Measurements from ENCODE around the gene SLC27A2. TPM values are rescaled to one million over a fixed set of nuclear protein-coding genes. Genes with fewer than 3 reads are reported as not detected.
"Not testable (repeated sequence)": the region's sequence is repeated elsewhere in the genome, so short reads cannot be mapped to it uniquely, and the experiment has no call there.

The SLC27A2 gene
- 10 to 100 TPM in 1 of 4 donors, 1 to 10 TPM in 2, under 1 TPM in 1; 0.72 to 10.2 (median 5.9) TPM for total RNA-seq

DNA sequence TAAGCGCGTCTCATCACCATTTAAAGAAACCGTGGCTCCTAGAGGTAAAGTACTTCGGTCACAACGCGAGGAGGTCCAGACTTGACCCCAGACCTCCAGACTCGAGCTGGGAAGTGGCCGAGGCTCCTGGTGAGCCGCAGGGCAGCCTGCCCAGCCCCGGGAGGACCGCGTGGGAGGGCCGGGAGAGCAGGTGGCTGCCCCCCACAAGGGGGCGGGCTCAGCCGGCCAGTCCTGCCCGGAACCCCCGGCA is at the start of gene SLC27A2:
Gene SLC27A2 (plus strand): TSS at position 228 of the 250 bp plus-strand sequence. CDS start 232 bp downstream, outside the sequence.
- H3K4me1 ChIP-seq: peaks cover 14% of the 10 kb centered on the region
- WGBS: 9% methylated on average over 6 of the region's 17 CpGs
- no peak within 1 kb of the TSS for H3K27ac ChIP-seq
- no peaks in the 10 kb centered on the region for H3K36me3 ChIP-seq
- no peaks in the 10 kb centered on the region for H3K9me3 ChIP-seq
- peak within 1 kb of the TSS; percentile 66 for H3K4me3 ChIP-seq
- peaks cover 35% of the 10 kb centered on the region for H3K27me3 ChIP-seq
- TF ChIP-seq POLR2A (IDR thresholded peaks at IDR 0.05): no peak
- TF ChIP-seq, protein P1, sequence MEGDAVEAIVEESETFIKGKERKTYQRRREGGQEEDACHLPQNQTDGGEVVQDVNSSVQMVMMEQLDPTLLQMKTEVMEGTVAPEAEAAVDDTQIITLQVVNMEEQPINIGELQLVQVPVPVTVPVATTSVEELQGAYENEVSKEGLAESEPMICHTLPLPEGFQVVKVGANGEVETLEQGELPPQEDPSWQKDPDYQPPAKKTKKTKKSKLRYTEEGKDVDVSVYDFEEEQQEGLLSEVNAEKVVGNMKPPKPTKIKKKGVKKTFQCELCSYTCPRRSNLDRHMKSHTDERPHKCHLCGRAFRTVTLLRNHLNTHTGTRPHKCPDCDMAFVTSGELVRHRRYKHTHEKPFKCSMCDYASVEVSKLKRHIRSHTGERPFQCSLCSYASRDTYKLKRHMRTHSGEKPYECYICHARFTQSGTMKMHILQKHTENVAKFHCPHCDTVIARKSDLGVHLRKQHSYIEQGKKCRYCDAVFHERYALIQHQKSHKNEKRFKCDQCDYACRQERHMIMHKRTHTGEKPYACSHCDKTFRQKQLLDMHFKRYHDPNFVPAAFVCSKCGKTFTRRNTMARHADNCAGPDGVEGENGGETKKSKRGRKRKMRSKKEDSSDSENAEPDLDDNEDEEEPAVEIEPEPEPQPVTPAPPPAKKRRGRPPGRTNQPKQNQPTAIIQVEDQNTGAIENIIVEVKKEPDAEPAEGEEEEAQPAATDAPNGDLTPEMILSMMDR (IDR thresholded peaks at IDR 0.05): peak in 1 of 2 donors; percentile 20
- DNase-seq (ENCODE audit: low spot score in 2 of 2): no peak

DNA sequence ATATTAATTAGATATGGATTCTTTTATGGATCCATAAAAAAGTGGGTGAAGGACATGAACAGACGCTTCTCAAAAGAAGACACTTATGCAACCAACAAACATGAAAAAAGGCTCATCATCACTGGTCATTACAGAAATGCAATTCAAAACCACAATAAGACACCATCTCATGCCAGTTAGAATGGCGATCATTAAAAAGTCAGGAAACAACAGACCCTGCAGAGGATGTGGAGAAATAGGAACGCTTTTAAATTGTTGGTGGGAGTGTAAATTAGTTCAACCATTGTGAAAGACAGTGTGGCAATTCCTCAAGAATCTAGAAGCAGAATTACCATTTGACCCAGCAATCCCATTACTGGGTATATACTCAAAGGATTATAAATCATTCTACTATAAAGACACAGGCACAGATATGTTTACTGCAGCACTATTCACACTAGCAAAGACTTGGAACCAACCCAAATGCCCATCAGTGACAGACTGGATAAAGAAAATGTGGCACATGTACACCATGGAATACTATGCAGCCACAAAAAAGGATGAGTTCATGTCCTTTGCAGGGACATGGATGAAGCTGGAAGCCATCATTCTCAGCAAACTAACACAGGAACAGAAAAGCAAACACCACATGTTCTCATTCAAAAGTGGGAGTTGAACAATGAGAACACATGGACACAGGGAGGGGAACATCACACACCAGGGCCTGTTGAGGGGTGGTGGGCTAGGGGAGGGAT is 49.6 kb upstream of the SLC27A2 start:
- H3K36me3 ChIP-seq; H3K9me3 ChIP-seq; H3K27me3 ChIP-seq; H3K27ac ChIP-seq; H3K4me3 ChIP-seq; H3K4me1 ChIP-seq; DNase-seq (ENCODE audit: low spot score in 2 of 2): not testable (repeated sequence)
- 78% methylated on average over 3 of the region's 3 CpGs for WGBS

DNA sequence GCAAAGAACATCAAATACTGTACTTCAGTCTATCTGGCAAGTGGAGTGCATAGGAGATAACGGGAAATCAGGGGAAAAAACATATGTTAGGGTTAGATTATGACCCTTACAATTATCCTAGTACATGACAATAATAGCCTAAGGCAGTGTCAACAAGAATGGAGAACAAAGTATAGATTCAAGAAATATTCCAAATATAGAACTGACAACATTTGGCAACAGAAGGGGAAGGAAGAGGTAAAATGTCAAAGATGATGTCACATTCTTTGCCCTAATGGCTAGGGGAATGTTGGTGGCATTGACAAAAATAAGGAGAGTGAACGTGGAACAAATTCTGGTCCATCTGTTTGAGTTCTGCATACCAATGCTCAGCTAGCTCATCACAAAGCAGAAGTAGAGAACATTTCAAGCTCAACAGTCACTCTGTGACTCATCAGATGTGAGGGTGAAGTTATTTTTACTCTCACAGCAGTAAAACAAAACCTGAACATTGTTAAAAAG is 47.4 kb upstream of the SLC27A2 start:
- H3K27ac ChIP-seq: peak overlapping the region; percentile 42
- no peaks in the 10 kb centered on the region for H3K36me3 ChIP-seq
- no peak overlapping the region for H3K4me3 ChIP-seq
- TF ChIP-seq, protein P1 (IDR thresholded peaks at IDR 0.05): no peak
- TF ChIP-seq POLR2AphosphoS5 (IDR thresholded peaks at IDR 0.05) (no peak), POLR2A (IDR thresholded peaks at IDR 0.05) (no peak), EP300 (IDR thresholded peaks at IDR 0.05) (no peak)
- no peaks in the 10 kb centered on the region for H3K9me3 ChIP-seq
- WGBS: 34% methylated on average over 2 of the region's 2 CpGs
- H3K27me3 ChIP-seq: no peaks in the 10 kb centered on the region
- H3K4me1 ChIP-seq: peaks cover 4% of the 10 kb centered on the region
- no peak for DNase-seq (ENCODE audit: low spot score in 2 of 2)

DNA sequence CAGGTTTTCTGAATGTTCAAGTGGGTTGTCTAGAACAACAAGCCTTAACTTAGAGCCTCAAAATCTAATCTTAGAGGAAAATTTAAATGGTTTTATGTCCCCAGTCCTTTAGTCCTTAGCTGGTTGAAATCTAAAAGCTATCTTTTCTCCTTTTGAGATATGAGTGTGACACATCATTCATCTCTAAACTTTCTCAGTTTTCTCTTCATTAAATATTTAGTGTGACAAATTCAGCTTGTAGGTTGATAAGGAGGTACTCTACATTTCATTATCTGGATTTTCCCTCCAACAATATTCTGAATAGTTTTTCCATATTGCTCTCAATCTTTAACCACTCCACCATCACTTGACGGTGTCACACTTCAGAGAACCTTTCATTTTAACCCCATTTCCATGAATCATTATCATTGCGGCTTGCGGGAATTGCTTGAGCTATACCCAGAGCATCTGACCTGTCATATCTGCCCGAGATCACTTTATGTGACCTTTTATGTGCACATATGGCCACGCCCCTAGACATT is 46.9 kb upstream of the SLC27A2 start:
- TF ChIP-seq EP300 (IDR thresholded peaks at IDR 0.05): no peak
- TF ChIP-seq, protein P1 (IDR thresholded peaks at IDR 0.05): no peak
- no peak for TF ChIP-seq POLR2A (IDR thresholded peaks at IDR 0.05)
- TF ChIP-seq POLR2AphosphoS5 (IDR thresholded peaks at IDR 0.05): no peak
- 91% methylated on average over 5 of the region's 5 CpGs for WGBS
- peak overlapping the region; percentile 42 for H3K27ac ChIP-seq
- H3K27me3 ChIP-seq: no peaks in the 10 kb centered on the region
- DNase-seq (ENCODE audit: low spot score in 2 of 2): no peak
- no peaks in the 10 kb centered on the region for H3K36me3 ChIP-seq
- no peak overlapping the region for H3K4me3 ChIP-seq
- H3K4me1 ChIP-seq: peaks cover 4% of the 10 kb centered on the region
- no peaks in the 10 kb centered on the region for H3K9me3 ChIP-seq

DNA sequence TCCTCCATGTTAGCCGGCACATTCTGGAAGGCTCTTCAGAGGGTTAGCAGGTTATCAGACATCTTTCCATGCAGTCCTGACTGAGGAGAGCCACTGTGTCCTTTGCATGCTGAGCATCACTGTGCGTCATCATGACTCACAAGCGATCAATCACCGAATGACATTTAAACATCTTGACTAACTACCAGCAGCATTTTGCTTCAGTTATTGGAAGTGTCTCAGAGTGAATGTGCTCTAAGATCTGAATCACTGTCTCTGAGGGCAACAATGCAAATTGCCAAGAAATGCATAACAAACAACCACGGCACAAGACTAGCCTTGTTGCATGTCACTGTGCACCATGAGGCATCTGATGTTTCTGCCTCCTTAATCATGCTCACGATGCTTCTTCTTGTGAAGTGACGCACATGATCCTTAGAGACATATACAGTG is 44.6 kb upstream of the SLC27A2 start:
- peak overlapping the region; percentile 45 for H3K27ac ChIP-seq
- WGBS: 71% methylated on average over 7 of the region's 7 CpGs

More for the DNA sequence above, 44.6 kb upstream of the SLC27A2 start:
- no peaks in the 10 kb centered on the region for H3K9me3 ChIP-seq
- H3K4me1 ChIP-seq: peaks cover 4% of the 10 kb centered on the region
- TF ChIP-seq POLR2A (IDR thresholded peaks at IDR 0.05) (no peak), POLR2AphosphoS5 (IDR thresholded peaks at IDR 0.05) (peak in 1 of 3 donors; percentile 37), EP300 (IDR thresholded peaks at IDR 0.05) (no peak)
- TF ChIP-seq, protein P1 (IDR thresholded peaks at IDR 0.05): no peak
- no peaks in the 10 kb centered on the region for H3K27me3 ChIP-seq
- H3K36me3 ChIP-seq: no peaks in the 10 kb centered on the region
- H3K4me3 ChIP-seq: no peak overlapping the region
- DNase-seq (ENCODE audit: low spot score in 2 of 2): no peak
